ENCODE measurements around the gene NOX4.
"Not testable (repeated sequence)": the region's sequence is repeated elsewhere in the genome, so short reads cannot be mapped to it uniquely, and the experiment has no call there.

DNA sequence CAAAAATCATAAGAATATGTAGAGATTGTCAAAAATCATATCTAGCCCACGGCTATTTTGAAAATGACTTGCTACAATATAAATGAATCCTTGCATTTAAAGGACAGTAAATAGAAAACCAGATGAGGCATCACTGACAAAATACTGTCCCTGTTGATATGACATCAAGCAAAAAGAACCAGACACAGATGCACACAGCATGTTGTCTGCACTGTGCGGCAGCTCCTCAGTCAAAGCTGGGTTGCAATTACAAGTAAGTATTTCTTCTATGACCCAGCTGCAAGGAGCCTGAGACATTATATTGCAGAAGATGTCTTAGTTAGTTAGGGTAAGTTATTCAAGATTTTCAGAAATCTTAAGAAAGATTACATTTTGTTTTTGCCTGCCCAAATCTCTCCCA is 136.7 kb downstream of the NOX4 start:
- not testable (repeated sequence) for TF ChIP-seq CTCF, EP300 (IDR thresholded peaks at IDR 0.05)

All from suprapubic skin (tissue), 3 donors.